Right renal cortex interstitium (tissue), 3 donors: Measurements from ENCODE around the gene ZNF521. TPM values are rescaled to one million over a fixed set of nuclear protein-coding genes. Genes with fewer than 3 reads are reported as not detected.

Experiments
- DNase-seq, 3 donors: peaks; one replicate each; pipeline ENCODE4 v3.0.0-alpha.2; 2013; ENCODE audit warnings: low read depth in 3 of 3, low spot score in 2 of 3
- polyA plus RNA-seq, 3 donors: library from polyadenylated mRNA; unstranded; fragments of 120-200 nt; gene quantifications; one replicate each; pipeline ENCODE4 v1.2.1, GENCODE V29; 2013; ENCODE audit not compliant: insufficient read length in 3 of 3

The ZNF521 gene
- polyA plus RNA-seq, 3 donors, result 42.2 to 45.1 (median 43.0) TPM

DNA sequence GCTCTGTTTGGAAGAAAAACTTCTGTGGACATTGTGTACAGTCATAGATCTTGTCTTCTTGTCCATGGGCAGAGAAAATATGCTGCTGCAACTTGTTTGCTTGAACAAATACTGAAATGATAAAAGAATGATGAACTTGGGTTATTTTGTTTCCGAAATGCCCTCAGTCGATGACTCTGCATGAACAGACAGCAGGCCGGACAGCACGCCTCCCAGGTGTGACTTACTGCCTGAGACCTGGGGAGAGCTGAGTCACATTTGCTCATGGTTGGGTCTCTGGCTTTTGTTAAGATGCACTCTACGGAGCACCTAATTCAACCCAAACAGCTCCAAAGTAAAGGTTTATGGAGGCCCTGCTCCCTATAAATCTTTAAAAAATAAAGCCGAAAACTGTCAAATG is 262.5 kb downstream of the ZNF521 start:
- DNase-seq, result no peak

GRCh38 chr18:25086876-25087275 is 265.1 kb downstream of the ZNF521 start:
- no peak for DNase-seq

- no peak for DNase-seq
These were observed 271.0 kb downstream of the ZNF521 start for GRCh38 chr18:25081001-25081400.

GRCh38 chr18:25080211-25080610 is 271.8 kb downstream of the ZNF521 start:
- DNase-seq, result no peak

DNA sequence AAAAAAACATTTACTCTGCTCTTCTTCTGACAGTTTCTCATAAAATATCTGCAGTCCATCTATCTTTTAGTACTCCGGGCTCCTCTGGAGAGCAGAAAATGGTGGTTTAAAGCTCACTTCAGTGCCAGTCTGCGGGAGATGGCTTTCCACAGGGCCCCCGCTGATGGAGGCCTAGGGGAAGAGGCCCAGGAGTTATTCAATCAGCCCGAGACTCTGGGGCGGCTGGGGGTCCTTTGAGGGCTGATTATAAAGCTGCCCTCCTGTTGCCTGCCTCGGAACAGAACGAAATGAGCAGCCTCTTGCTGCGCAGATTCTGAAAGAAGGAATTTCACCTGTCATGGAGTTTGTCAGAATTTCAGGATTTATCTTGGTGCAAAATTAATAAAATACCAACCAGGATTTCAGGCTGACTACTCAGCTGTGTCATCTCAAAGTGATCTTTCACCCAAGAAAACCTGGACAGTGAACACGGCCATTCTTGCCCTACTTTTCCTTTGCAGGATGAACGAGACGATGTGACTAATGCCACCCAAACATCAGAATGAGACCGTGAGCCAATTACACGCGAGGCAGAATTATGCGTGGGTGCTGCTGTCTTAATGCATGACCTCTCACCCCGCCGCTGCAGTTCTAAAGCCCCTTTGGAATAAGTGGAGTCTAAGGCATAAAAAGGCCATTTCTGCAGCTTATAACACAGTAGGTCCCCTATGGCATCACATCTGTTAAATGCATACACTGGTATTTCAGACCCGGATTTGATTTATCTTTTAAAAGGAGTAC is 273.8 kb downstream of the ZNF521 start:
- no peak for DNase-seq

DNA sequence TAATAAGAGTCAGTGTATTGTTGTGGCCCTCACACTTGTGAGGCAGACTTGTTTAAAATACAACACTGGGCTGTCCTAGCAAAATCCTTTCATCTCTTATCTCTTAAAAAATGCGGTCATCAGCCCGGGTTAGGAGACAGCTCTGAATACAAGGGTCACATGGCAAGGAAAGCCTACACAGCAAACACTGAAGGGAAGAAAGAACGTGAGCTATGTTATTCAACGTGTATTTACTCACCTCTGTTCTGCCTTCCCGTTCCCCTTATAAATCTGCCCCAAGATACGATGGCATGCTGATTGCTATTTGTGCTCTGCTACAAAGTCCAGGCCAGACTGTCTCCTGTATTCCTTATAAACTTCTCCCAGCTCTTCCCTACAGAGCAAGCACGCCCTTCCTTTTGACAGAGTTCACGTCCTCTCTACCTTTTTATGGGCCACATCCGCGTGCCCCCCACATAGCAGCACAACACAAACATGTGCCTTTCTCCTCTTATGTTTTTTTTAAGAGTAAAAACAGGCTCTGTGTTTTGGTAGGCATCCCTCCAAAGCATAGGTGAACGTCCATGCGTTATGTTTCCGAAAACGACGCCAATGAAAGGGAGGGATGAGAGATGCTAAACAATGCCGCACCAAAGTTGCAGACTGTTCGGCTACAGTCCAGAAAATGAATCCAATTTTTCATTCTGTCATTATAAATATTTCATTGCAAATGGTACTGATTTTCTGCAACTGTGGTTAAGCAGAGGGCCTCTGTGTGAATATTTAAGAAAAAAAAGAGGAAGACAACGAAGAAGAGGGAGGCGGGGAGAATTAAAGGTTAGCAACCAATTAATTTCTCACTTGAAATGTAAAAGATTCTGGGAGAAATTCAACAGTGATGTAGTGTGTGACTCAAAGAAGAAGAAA is 274.7 kb downstream of the ZNF521 start:
- no peak for DNase-seq

DNA sequence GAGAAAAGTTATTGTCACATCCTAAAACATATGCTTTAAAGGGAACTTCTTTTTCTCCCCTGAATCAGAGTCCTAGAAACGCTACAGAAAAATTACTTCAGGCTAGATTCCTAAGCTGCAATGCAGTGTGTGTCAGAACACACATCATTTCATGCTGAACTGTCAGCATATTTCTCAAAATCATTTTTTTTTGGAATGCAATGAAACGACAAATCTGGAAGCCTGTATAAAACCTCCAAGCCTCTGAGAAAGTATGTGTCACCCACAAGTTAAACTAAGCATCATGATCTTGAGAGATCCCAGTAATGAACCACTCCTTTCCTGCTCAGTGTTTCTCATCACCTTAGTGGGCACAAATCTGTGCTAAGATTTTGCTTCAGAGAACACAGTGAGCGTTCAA is 276.2 kb downstream of the ZNF521 start:
- DNase-seq, result no peak

DNA sequence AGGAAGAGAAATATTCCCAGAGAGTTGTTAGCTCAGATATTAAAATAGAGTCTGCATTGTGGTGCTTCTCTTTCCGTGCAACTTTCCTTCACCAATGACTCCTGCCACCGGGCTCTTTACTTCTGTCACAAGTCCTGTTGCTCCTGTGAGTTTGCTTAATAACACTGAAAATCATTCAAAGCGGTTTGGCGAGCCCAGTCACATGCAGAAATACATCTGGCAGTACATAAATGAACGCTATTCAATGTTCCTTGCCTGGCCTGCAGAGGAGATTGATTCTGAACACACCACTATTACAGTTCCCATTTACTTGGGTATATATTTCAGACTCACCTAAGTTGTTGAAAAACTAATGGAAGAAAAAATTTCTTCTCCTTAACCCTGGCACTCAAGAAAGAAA is 276.6 kb downstream of the ZNF521 start:
- no peak for DNase-seq

GRCh38 chr18:25074925-25075324 is 277.0 kb downstream of the ZNF521 start:
- no peak for DNase-seq

DNA sequence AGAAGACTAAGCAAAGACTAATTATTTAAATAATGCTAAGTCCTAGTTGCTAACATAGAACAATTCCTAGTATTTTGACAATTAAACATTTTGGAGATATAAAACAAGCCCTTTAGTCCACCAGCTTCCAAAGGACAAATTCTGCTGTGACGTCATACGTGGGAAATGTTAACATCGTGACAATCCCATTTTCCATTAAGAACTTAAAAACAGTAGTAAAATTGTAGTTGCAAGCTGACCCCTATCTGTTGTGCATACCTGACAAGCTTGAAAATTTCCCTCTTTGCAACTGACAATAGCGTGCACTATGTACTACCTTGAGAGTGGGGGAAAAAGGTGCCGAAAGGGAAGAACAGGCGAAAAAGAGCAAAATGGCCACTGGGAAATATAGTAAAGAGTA is 279.8 kb downstream of the ZNF521 start:
- no peak for DNase-seq

DNA sequence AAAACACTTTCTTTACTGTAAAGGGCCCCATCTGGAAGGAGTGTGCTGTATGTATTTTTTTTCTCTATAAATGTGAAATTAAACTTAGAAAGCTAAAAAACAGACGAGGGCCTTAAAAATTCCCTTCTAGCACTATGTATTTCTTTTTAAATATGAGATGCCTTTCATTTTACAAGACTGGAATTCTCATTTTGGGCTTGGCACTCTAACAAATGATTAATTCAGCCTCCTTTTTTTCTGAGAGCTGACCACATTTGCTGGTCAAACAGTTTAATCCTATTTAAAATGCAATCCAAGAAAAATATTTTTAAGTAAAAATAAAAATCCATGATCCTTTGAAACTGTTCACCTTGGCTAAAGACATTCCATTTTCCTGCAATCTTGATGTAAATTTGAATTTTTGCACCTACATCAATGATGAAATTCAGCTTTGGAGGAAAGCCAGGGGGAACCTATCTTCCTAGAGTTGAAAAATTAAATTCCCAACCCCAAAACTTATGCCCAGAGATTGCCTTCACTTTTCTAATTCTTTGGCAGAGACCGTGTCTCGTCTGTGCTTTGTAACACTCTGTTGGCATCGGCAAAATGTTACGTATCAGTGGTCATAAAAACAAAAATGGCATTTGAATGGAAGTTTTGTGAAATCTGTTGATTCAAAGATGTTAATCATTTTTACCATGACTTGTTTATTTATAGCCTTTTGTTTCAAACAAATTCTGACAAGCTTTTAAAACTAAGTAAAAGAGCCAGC is 284.5 kb downstream of the ZNF521 start:
- DNase-seq, result no peak

GRCh38 chr18:25066516-25066915 is 285.4 kb downstream of the ZNF521 start:
- DNase-seq, result no peak

- no peak for DNase-seq
These were observed 289.2 kb downstream of the ZNF521 start for GRCh38 chr18:25062720-25063119.

GRCh38 chr18:25061395-25061794 is 290.6 kb downstream of the ZNF521 start:
- DNase-seq, result no peak

GRCh38 chr18:25058521-25058920 is 293.4 kb downstream of the ZNF521 start:
- DNase-seq, result no peak

DNA sequence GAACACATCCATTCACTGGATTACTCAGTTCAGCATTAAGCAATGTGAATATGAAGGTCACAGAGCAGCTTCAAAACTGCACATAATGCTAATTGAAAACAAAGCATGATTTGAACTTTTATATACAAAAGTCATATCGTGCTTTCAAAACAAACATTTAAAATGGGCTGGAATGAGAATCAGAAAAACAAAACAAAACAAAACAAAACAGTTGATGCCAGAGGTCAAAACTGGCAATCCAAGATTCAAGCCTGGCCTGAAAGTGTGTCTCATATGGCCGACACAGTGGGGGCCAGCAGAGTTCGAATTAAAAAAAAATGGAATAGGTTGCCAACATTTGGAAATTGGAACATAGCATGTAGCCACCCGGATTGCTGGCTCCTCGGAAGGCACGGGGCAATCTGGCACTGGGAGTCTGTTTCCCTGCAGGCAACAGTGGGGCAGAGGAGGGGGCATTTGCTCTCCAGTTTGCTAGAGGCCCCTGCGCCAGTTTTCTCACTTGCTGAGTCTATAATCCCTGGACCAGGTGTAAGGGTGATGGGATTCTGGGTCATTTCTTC is 294.4 kb downstream of the ZNF521 start:
- DNase-seq, result no peak

DNA sequence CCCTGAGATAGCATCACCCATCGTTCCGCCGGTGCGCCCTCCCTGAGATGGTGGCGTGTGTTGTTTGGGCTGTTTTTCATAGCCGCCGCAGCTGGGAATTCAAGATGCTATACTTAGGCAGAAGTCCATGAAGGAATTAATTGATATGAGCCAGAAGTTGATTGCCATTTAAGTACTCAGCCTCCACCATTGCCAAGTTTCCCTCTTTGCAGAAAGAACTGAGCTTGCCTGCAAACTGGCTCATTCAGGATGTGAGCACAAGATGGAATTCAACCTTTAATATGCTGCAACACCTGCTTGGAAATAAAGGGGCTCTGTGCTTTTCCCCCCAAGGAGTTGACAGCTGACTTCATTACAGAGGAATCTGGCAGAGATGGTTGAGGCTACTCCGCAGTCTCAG is 295.5 kb downstream of the ZNF521 start:
- DNase-seq, result no peak

GRCh38 chr18:25055076-25055475 is 296.9 kb downstream of the ZNF521 start:
- no peak for DNase-seq

DNA sequence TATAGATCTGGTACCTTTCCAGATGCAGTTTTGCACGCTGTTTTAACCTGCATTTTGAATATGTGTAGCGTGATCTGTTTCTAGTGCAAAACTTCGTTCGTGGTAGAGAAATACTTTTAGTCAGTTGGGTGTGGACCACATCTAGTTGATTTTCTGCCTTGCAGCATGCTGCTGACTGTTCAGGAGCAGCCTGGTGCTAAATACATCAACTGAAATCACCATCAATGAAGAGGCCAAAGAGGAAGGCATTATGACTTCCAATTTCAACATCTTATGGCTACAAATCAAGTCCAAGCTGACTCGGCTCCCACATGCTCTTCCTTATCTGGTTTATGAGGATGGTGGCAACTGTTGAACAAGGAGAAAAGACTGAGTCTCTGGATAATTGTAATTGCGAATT is 298.5 kb downstream of the ZNF521 start:
- no peak for DNase-seq

DNA sequence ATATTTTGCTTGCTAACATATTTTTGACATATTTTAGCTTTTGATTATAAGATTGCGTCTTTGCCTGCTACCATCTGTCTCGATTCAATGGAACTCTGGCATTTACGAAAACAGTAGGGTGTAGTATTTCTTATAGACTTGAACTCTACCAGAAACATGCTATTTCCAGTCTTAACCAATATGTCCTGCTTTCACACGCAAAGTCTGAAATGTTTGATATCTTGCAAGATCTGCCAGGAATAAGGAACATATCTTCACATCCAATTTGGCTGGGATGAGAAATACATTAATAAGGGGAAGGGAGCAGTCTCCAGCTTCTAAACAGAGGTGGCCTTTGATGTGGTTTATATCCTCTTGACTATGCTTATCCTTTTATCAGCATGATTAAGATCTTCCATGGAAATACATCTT is 299.4 kb downstream of the ZNF521 start:
- DNase-seq, result no peak

DNA sequence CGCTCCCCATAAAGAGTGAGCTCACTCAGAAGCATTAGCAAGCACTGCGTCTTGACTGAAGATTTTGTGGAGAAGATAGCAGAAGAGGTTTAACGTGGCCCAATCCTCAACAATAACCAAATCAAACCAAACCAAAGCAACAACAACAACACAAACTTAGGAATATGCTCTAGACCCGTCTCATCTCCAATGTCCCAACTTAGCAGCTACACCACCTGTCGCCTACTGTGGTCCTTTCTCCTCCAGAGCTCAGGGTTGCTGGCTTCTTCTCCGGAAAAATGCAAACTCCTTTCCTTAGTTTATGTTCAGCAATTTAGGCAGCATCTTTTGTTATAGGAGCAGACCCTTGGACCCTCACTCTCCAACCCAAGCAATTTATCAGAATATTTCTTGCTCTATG is 301.4 kb downstream of the ZNF521 start:
- no peak for DNase-seq
